ENCODE data around the gene SH3YL1.

SH3YL1 gene

GRCh38 chr2:263774-264492 is at the start of gene SH3YL1:
SH3YL1 (minus strand) TSS chr2:264032; CDS start chr2:263984, 48 bp downstream.
- Mint-ChIP-seq H3K36me3 (ENCODE audit: low read depth) (peaks cover 20% of the 10 kb centered on the region), H3K27me3 (peaks cover 5% of the 10 kb centered on the region), H3K4me1 (ENCODE audit: low read depth) (peaks cover 31% of the 10 kb centered on the region), H3K27ac (peak within 1 kb of the TSS; percentile 93), H3K9me3 (peaks cover 5% of the 10 kb centered on the region), H3K4me3 (peak within 1 kb of the TSS; percentile 91)
- intact Hi-C loops (cut with micrococcal nuclease): no loop called here

GRCh38 chr2:310994-311393 is 47.2 kb upstream of the SH3YL1 start:
- no peak overlapping the region for H3K27ac Mint-ChIP-seq
- H3K4me1 Mint-ChIP-seq (ENCODE audit: low read depth): no peaks in the 10 kb centered on the region
- H3K27me3 Mint-ChIP-seq: no peaks in the 10 kb centered on the region
- no peak overlapping the region for H3K4me3 Mint-ChIP-seq
- intact Hi-C loops (cut with micrococcal nuclease): no loop called here
- H3K36me3 Mint-ChIP-seq (ENCODE audit: low read depth): no peaks in the 10 kb centered on the region
- H3K9me3 Mint-ChIP-seq: no peaks in the 10 kb centered on the region

GRCh38 chr2:309954-310510 is 46.2 kb upstream of the SH3YL1 start:
- Mint-ChIP-seq H3K9me3 (no peaks in the 10 kb centered on the region), H3K36me3 (ENCODE audit: low read depth) (no peaks in the 10 kb centered on the region), H3K4me3 (no peak overlapping the region), H3K27ac (no peak overlapping the region), H3K27me3 (no peaks in the 10 kb centered on the region), H3K4me1 (ENCODE audit: low read depth) (no peaks in the 10 kb centered on the region)
- intact Hi-C loops (cut with micrococcal nuclease): no loop called here

GRCh38 chr2:309148-309953 is 45.5 kb upstream of the SH3YL1 start:
- Mint-ChIP-seq H3K27me3 (no peaks in the 10 kb centered on the region), H3K36me3 (ENCODE audit: low read depth) (no peaks in the 10 kb centered on the region), H3K9me3 (no peaks in the 10 kb centered on the region), H3K4me1 (ENCODE audit: low read depth) (no peaks in the 10 kb centered on the region), H3K4me3 (no peak overlapping the region), H3K27ac (no peak overlapping the region)
- intact Hi-C loops (cut with micrococcal nuclease): no loop called here

- no peak overlapping the region for H3K27ac Mint-ChIP-seq
- intact Hi-C loops (cut with micrococcal nuclease): no loop called here
- H3K4me3 Mint-ChIP-seq: no peak overlapping the region
- H3K36me3 Mint-ChIP-seq (ENCODE audit: low read depth): no peaks in the 10 kb centered on the region
- H3K9me3 Mint-ChIP-seq: no peaks in the 10 kb centered on the region
- H3K27me3 Mint-ChIP-seq: no peaks in the 10 kb centered on the region
- H3K4me1 Mint-ChIP-seq (ENCODE audit: low read depth): no peaks in the 10 kb centered on the region
Observed at GRCh38 chr2:305366-305765, 41.5 kb upstream of the SH3YL1 start.

GRCh38 chr2:296354-296753 is 32.5 kb upstream of the SH3YL1 start:
- H3K4me1 Mint-ChIP-seq (ENCODE audit: low read depth): no peaks in the 10 kb centered on the region
- no peak overlapping the region for H3K27ac Mint-ChIP-seq
- no peak overlapping the region for H3K4me3 Mint-ChIP-seq
- intact Hi-C loops (cut with micrococcal nuclease): no loop called here
- no peaks in the 10 kb centered on the region for H3K36me3 Mint-ChIP-seq (ENCODE audit: low read depth)
- no peaks in the 10 kb centered on the region for H3K9me3 Mint-ChIP-seq
- H3K27me3 Mint-ChIP-seq: peaks cover 10% of the 10 kb centered on the region

GRCh38 chr2:295090-295489 is 31.3 kb upstream of the SH3YL1 start:
- Mint-ChIP-seq H3K27ac (no peak overlapping the region), H3K4me3 (no peak overlapping the region), H3K27me3 (peaks cover 17% of the 10 kb centered on the region), H3K4me1 (ENCODE audit: low read depth) (no peaks in the 10 kb centered on the region), H3K9me3 (no peaks in the 10 kb centered on the region), H3K36me3 (ENCODE audit: low read depth) (no peaks in the 10 kb centered on the region)
- intact Hi-C loops (cut with micrococcal nuclease): no loop called here

- no peaks in the 10 kb centered on the region for H3K36me3 Mint-ChIP-seq (ENCODE audit: low read depth)
- H3K4me1 Mint-ChIP-seq (ENCODE audit: low read depth): no peaks in the 10 kb centered on the region
- H3K27ac Mint-ChIP-seq: no peak overlapping the region
- no peaks in the 10 kb centered on the region for H3K9me3 Mint-ChIP-seq
- H3K4me3 Mint-ChIP-seq: peak overlapping the region; percentile 35
- intact Hi-C loops (cut with micrococcal nuclease): loop anchor here (5.0 kb wide), 1 partner anchor 43 kb away; no protein-coding TSS in a partner anchor
- peaks cover 50% of the 10 kb centered on the region for H3K27me3 Mint-ChIP-seq
Observed at GRCh38 chr2:290090-290722, 26.4 kb upstream of the SH3YL1 start.

- H3K9me3 Mint-ChIP-seq: no peaks in the 10 kb centered on the region
- no peaks in the 10 kb centered on the region for H3K36me3 Mint-ChIP-seq (ENCODE audit: low read depth)
- H3K27ac Mint-ChIP-seq: no peak overlapping the region
- intact Hi-C loops (cut with micrococcal nuclease): loop anchor here (5.0 kb wide), 1 partner anchor 42 kb away; no protein-coding TSS in a partner anchor
- H3K4me1 Mint-ChIP-seq (ENCODE audit: low read depth): no peaks in the 10 kb centered on the region
- peaks cover 55% of the 10 kb centered on the region for H3K27me3 Mint-ChIP-seq
- H3K4me3 Mint-ChIP-seq: peak overlapping the region; percentile 35
Observed at GRCh38 chr2:289362-290089, 25.7 kb upstream of the SH3YL1 start.

GRCh38 chr2:288758-289361 is 25.0 kb upstream of the SH3YL1 start:
- no peak overlapping the region for H3K4me3 Mint-ChIP-seq
- peaks cover 55% of the 10 kb centered on the region for H3K27me3 Mint-ChIP-seq
- H3K4me1 Mint-ChIP-seq (ENCODE audit: low read depth): no peaks in the 10 kb centered on the region
- intact Hi-C loops (cut with micrococcal nuclease): no loop called here
- H3K36me3 Mint-ChIP-seq (ENCODE audit: low read depth): no peaks in the 10 kb centered on the region
- H3K27ac Mint-ChIP-seq: no peak overlapping the region
- H3K9me3 Mint-ChIP-seq: no peaks in the 10 kb centered on the region

- H3K9me3 Mint-ChIP-seq: no peaks in the 10 kb centered on the region
- no peaks in the 10 kb centered on the region for H3K4me1 Mint-ChIP-seq (ENCODE audit: low read depth)
- H3K27ac Mint-ChIP-seq: no peak within 1 kb of the TSS
- H3K36me3 Mint-ChIP-seq (ENCODE audit: low read depth): no peaks in the 10 kb centered on the region
- intact Hi-C loops (cut with micrococcal nuclease): no loop called here
- H3K4me3 Mint-ChIP-seq: no peak within 1 kb of the TSS
- H3K27me3 Mint-ChIP-seq: peaks cover 55% of the 10 kb centered on the region
Observed at GRCh38 chr2:287911-288757, 24.3 kb upstream of the SH3YL1 start, which contains the start of gene ALKAL2. ALKAL2 (minus strand) TSS chr2:288091; CDS start chr2:287835, 256 bp downstream.

GRCh38 chr2:287471-287885 is 23.6 kb upstream of the SH3YL1 start:
- Mint-ChIP-seq H3K27ac (no peak overlapping the region), H3K36me3 (ENCODE audit: low read depth) (no peaks in the 10 kb centered on the region), H3K4me3 (no peak overlapping the region), H3K27me3 (peaks cover 53% of the 10 kb centered on the region), H3K4me1 (ENCODE audit: low read depth) (no peaks in the 10 kb centered on the region), H3K9me3 (no peaks in the 10 kb centered on the region)
- intact Hi-C loops (cut with micrococcal nuclease): no loop called here

Data from dendritic cell treated with granulocyte-macrophage colony-stimulating factor and Interleukin-4, amounts not matched to agents 40 ng/mL and 50 ng/mL, for 4 days (primary cell).